ENCODE measurements around the gene JMJD6. TPM values are rescaled to one million over a fixed set of nuclear protein-coding genes. Genes with fewer than 3 reads are reported as not detected.

JMJD6 gene
- total RNA-seq, 1 experiment from 2014 or later: 28.9 TPM

GRCh38 chr17:76716839-76717215, 9.6 kb downstream of the JMJD6 start:
- no peak overlapping the region for H3K4ac ChIP-seq (ENCODE audit: low read depth, low read length)
- H3K14ac ChIP-seq (ENCODE audit: insufficient read depth, low read length): no peak overlapping the region
- Mint-ChIP-seq H3K9me3 (no peaks in the 10 kb centered on the region), H3K27ac (no peak overlapping the region), H3K36me3 (ENCODE audit: insufficient read depth in 1 of 3, low read depth in 3 of 3) (peaks cover 22 to 62% (median 62%) of the 10 kb centered on the region in 3 experiments; a peak in 6 of 7 replicates), H3K27me3 (ENCODE audit: low read depth) (no peaks in the 10 kb centered on the region), H3K4me3 (no peak overlapping the region), H3K4me1 (peaks cover 0 to 3% of the 10 kb centered on the region in 2 experiments; a peak in 1 of 4 replicates)
- H2BK120ac ChIP-seq (ENCODE audit: low read depth, low read length, poor library complexity, severe bottlenecking): no peak overlapping the region
- H2BK5ac ChIP-seq (ENCODE audit: insufficient read length, low read length): no peak overlapping the region
- H3K9me3 ChIP-seq (ENCODE audit: control insufficient read depth, low read depth, low read length): no peaks in the 10 kb centered on the region
- no peak overlapping the region for H3K56ac ChIP-seq (ENCODE audit: insufficient read length, low read depth, low read length)
- no peak overlapping the region for H4K5ac ChIP-seq (ENCODE audit: insufficient read length, low read depth, low read length)
- no peak for TF ChIP-seq CTCF (conservative IDR thresholded peaks at IDR 0.05)
- H3K18ac ChIP-seq (ENCODE audit: insufficient read length, low read depth, low read length): no peak overlapping the region
- no peak overlapping the region for H3K9ac ChIP-seq (ENCODE audit: extremely low read depth, insufficient read length, low read length)
- H3K23me2 ChIP-seq (ENCODE audit: insufficient read length, low read depth, low read length, poor library complexity, severe bottlenecking): no peaks in the 10 kb centered on the region
- no peaks in the 10 kb centered on the region for H3K79me1 ChIP-seq (ENCODE audit: insufficient read depth, low read depth, low read length, poor library complexity, severe bottlenecking)
- H3T11ph ChIP-seq (ENCODE audit: low read length): no peak overlapping the region
- H4K8ac ChIP-seq (replicated peaks; ENCODE audit: insufficient read length, low read depth, low read length): no peak overlapping the region
- H3K4me2 ChIP-seq (ENCODE audit: insufficient read depth, insufficient read length, low read length): no peak overlapping the region
- no peaks in the 10 kb centered on the region for H4K20me1 ChIP-seq (ENCODE audit: control insufficient read depth, insufficient read depth, insufficient read length)
- no CpG with 5 or more reads among the region's 6 CpGs for WGBS (ENCODE audit: extremely low coverage, insufficient read length, low lambda C conversion rate)
- no peaks in the 10 kb centered on the region for H3K4me1 ChIP-seq (ENCODE audit: insufficient read depth, low read length)
- no peak overlapping the region for H3K27ac ChIP-seq (ENCODE audit: insufficient read length, low read depth, low read length)
- no peak overlapping the region for H4K91ac ChIP-seq (ENCODE audit: insufficient read length, low read depth, low read length)
- H3K27me3 ChIP-seq (ENCODE audit: insufficient read depth, low read length): no peaks in the 10 kb centered on the region
- no peak overlapping the region for H2AFZ ChIP-seq (ENCODE audit: low read length)
- H3K23ac ChIP-seq (ENCODE audit: insufficient read length, low read depth, low read length): no peak overlapping the region
- no peak overlapping the region for H2BK20ac ChIP-seq (ENCODE audit: low read depth, low read length, poor library complexity, severe bottlenecking)
- no peak overlapping the region for H2BK15ac ChIP-seq (ENCODE audit: low read depth, low read length)
- H2AK5ac ChIP-seq (ENCODE audit: insufficient read length, low read length): no peak overlapping the region
- no peak overlapping the region for H2BK12ac ChIP-seq (ENCODE audit: insufficient read length, low read depth, low read length)
- H3K79me2 ChIP-seq (ENCODE audit: insufficient read depth, low read length): no peaks in the 10 kb centered on the region
- DNase-seq: no peak

Data from H9 (cell line).